ENCODE measurements around the gene TSPAN18. TPM values are rescaled to one million over a fixed set of nuclear protein-coding genes. Genes with fewer than 3 reads are reported as not detected.

Gene TSPAN18
- total and polyA plus RNA-seq, 3 donors from 2014 or later, result 2.1 to 11.1 (median 5.0) TPM

DNA sequence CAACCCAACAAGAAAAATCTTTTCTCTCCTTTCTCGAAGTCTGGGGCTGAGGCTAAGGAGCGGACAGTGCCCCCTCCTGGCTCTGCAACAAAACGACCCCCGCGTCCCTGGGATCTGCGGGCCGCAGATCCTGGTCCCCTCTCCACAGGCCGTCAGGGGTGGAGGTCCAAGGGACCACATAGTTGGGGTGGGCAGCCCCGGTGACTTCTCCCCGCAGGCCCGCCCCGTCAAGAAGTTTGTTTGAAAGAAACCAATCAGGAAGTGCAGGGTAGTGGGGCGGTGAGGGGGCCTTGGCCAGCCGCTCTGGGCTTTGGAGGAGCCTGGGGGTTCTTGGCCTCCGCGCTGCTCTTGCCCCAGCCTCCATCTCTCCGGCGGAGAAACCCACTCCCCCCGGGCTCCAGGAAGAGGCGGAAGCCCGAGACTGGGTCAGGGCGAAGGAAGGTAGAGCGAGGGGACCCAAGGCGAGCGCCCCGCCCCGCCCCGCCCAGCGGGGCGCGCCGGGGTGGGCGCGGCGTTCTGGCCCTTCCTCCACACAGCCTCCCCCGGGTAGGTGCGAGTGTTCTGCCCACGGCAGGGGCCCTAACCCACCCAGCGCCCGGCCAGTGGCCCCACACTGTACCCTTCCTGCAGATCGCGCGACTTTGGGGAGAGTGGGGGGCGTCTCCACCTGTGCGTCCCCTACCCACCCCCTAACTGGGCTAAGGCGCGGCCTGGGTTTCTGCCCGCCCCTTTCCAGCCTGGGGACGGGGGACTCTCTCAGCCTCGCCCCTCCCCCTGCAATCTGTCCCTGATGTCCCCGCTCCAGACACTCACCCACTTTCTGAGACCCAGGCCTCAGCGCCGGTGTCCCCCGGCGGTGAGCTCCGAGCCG lies 222.6 kb downstream of the TSPAN18 start:
- Histone ChIP-seq H3K4me1 (no peaks in the 10 kb centered on the region), H3K4me3 (peak overlapping the region; percentile 64 to 68), H3K27me3 (no peaks in the 10 kb centered on the region), H3K9me3 (no peaks in the 10 kb centered on the region), H3K36me3 (ENCODE audit: low read depth, missing control alignments) (no peaks in the 10 kb centered on the region), H3K27ac (peak overlapping the region; percentile 44 to 61)
- TF ChIP-seq, protein P1, sequence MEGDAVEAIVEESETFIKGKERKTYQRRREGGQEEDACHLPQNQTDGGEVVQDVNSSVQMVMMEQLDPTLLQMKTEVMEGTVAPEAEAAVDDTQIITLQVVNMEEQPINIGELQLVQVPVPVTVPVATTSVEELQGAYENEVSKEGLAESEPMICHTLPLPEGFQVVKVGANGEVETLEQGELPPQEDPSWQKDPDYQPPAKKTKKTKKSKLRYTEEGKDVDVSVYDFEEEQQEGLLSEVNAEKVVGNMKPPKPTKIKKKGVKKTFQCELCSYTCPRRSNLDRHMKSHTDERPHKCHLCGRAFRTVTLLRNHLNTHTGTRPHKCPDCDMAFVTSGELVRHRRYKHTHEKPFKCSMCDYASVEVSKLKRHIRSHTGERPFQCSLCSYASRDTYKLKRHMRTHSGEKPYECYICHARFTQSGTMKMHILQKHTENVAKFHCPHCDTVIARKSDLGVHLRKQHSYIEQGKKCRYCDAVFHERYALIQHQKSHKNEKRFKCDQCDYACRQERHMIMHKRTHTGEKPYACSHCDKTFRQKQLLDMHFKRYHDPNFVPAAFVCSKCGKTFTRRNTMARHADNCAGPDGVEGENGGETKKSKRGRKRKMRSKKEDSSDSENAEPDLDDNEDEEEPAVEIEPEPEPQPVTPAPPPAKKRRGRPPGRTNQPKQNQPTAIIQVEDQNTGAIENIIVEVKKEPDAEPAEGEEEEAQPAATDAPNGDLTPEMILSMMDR (IDR thresholded peaks at IDR 0.05), result peak in 1 of 3 experiments; percentile 43
- TF ChIP-seq POLR2A (IDR thresholded peaks at IDR 0.05), result no peak
- intact Hi-C loops (cut with DNase I; ENCODE audit: low total_unique reads), result no loop called here
- DNase-seq, result no peak
- WGBS, 2 donors, result 26% methylated on average over 6 to 40 of the region's 57 CpGs

DNA sequence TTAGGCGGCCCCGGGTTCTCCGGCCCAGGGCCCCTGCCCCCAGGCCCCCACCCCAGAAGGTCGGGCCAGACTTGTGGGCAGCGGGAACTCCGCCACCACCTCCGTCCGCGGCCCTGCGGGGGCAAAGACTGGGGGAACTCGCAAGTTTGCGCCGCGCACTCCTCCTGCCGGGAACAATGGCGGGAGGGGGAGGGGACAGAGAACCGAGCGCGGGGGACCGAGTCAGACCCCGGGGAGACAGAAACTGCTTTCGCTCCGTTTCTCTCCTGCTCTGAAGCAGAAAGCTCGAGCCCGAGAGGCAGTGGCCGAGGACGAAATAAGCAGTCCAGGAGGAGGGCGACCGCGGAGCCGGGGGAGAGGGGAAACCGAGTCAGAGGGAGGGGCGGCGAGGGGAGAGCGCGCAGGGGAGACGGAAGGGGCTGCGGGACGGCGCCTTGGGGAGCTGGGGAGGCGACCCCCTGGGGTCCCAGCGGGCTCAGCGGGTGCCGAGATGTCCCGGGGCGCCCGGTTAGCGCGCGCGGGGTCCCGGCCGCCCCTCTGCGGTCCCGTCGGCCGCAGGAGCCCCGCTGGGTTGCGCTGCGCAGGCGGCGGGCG lies 223.4 kb downstream of the TSPAN18 start:
- Histone ChIP-seq H3K4me3 (peak overlapping the region; percentile 64 to 68), H3K36me3 (ENCODE audit: low read depth, missing control alignments) (no peaks in the 10 kb centered on the region), H3K27me3 (no peaks in the 10 kb centered on the region), H3K9me3 (no peaks in the 10 kb centered on the region), H3K4me1 (peaks cover 5% of the 10 kb centered on the region), H3K27ac (peak overlapping the region; percentile 44 to 61)
- TF ChIP-seq POLR2A (IDR thresholded peaks at IDR 0.05), result no peak
- TF ChIP-seq, protein P1 (IDR thresholded peaks at IDR 0.05), result no peak
- intact Hi-C loops (cut with DNase I; ENCODE audit: low total_unique reads), result no loop called here
- DNase-seq, result peak; percentile 37
- WGBS, 2 donors, result 0 to 1% methylated on average over 15 to 60 of the region's 63 CpGs

DNA sequence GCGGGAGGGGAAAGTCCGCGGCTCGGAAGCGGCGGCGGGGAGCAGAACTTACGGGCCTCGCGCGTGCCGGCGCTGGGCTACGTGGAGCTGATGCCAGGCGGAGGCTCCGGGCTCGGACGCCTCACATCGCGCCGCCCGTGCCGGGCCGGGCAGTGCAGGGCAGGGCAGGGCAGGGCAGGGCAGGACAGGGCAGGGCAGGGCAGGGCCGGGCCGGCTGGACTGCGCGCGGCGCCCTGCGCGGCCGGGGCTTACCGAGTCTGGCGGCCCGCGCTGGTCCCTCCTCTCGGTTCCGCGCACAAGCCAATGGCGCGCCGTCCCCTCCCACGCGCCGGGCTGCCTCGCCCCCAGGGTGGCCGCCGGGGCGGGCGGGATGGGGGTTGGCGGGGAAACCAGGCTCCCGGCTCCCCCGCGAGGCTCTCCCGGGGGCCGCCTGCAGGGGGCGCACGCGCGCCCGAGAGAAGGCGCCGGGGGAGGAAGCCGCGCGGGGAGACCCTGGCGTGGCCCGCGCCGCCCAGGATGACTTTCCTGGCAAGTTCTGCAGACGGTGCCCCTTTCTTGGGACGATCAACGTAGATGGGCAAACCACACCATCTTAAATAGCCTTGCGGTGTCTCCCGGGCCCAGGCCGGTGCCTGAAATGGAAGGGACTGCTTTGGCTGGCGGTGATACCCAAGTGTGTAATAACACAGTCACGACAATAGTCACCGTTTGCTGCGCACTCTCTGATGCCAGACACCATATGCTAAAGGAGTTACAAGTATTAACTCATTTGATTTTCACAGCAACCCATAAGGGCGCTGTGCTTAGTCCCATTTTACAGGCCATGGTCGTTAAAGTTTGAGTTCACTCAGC lies 224.1 kb downstream of the TSPAN18 start, which contains the start of gene TP53I11:
Gene TP53I11, minus strand, starts transcription at position 259 of the 852 bp plus-strand sequence. CDS start 12,548 bp downstream, outside the sequence.
- DNase-seq, result peak; percentile 71
- Histone ChIP-seq H3K36me3 (ENCODE audit: low read depth, missing control alignments) (no peaks in the 10 kb centered on the region), H3K4me1 (peaks cover 5% of the 10 kb centered on the region), H3K27me3 (no peaks in the 10 kb centered on the region), H3K4me3 (peak within 1 kb of the TSS; percentile 64 to 68), H3K9me3 (no peaks in the 10 kb centered on the region), H3K27ac (peak within 1 kb of the TSS; percentile 44 to 61)
- TF ChIP-seq, protein P1 (IDR thresholded peaks at IDR 0.05), result peak in 2 of 3 experiments; percentile 24 to 77
- TF ChIP-seq POLR2A (IDR thresholded peaks at IDR 0.05), result no peak
- WGBS, 2 donors, result 15 to 79% methylated on average over 3 to 45 of the region's 83 CpGs
- intact Hi-C loops (cut with DNase I; ENCODE audit: low total_unique reads), result no loop called here

DNA sequence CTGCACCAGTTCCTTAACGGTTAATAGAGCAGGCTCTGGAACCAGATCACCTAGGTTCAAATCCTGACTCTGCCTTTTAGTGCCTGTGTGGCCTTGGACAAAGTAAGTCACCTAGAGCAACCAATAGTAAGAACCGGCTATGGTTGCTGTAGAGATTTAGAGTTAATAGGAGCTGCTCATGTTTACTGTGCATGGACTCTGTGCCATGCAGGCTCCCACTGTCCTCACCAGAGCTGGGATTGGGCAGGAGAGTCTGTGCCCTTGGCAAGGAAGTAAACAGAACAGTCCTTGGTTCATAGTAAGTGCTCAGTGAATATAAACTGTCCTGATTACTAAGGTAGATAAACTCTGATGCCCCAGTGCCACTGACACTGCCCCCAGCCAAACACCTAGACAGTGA lies 225.3 kb downstream of the TSPAN18 start:
- TF ChIP-seq POLR2A (IDR thresholded peaks at IDR 0.05), result no peak
- TF ChIP-seq, protein P1 (IDR thresholded peaks at IDR 0.05), result no peak
- DNase-seq, result no peak
- intact Hi-C loops (cut with DNase I; ENCODE audit: low total_unique reads), result no loop called here
- H3K4me1 ChIP-seq, result peaks cover 10% of the 10 kb centered on the region
- no peaks in the 10 kb centered on the region for H3K27me3 ChIP-seq
- WGBS, 2 donors, result 53 to 77% methylated on average over 2 of the region's 2 CpGs
- H3K4me3 ChIP-seq, result no peak overlapping the region
- no peaks in the 10 kb centered on the region for H3K9me3 ChIP-seq
- H3K36me3 ChIP-seq (ENCODE audit: low read depth, missing control alignments), result no peaks in the 10 kb centered on the region
- H3K27ac ChIP-seq, result no peak overlapping the region
